ENCODE data around the gene STK24. TPM values are rescaled to one million over a fixed set of nuclear protein-coding genes. Genes with fewer than 3 reads are reported as not detected.
"Not testable (repeated sequence)": the region's sequence is repeated elsewhere in the genome, so short reads cannot be mapped to it uniquely, and the experiment has no call there.

Gene STK24
- total RNA-seq, 2 donors from 2014 or later: 212 to 231 TPM

DNA sequence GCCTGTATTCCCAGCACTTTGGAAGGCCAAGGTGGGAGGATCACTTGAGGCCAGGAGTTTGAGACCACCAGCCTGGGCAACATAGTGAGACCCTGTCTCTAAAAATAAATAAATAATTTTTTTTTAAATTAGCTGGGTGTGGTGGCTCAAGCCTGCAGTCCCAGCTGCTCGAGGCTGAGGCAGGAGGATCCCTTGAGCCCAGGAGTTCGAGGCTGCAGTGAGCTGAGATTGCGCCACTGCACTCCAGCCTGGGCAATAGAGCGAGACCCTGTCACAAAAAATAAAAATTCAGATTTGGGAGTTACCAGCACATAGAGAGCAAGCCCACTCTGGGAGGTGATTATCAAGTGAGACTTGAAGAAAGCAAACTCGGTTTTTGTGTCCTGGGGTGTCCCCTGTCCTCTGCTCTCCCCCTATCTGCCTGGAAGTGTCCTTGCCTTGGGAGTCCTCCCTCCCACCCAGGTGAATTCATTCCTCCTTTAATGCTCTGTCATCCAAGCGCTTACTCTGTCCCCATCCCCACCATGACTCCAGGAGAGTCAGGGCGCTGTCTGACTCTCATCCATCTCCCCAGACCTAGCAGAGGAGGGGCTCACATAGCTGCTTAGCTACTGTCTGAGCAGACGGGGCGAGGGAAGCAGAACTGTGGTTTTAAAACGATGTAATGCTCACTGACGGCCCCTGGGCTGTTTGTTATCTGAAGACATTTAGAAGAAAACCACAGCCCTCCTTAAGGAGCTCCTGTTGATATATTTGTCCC is 146.8 kb downstream of the STK24 start:
- Mint-ChIP-seq H3K27me3 (peaks cover 34% of the 10 kb centered on the region), H3K4me3 (no peak overlapping the region), H3K27ac (no peak overlapping the region), H3K36me3 (ENCODE audit: low read depth) (no peaks in the 10 kb centered on the region), H3K9me3 (no peaks in the 10 kb centered on the region), H3K4me1 (no peaks in the 10 kb centered on the region)
- ATAC-seq (replicated peaks): no peak

- H3K36me3 Mint-ChIP-seq (ENCODE audit: low read depth): no peaks in the 10 kb centered on the region
- peaks cover 34% of the 10 kb centered on the region for H3K27me3 Mint-ChIP-seq
- H3K4me1 Mint-ChIP-seq: no peaks in the 10 kb centered on the region
- H3K9me3 Mint-ChIP-seq: no peaks in the 10 kb centered on the region
- no peak overlapping the region for H3K4me3 Mint-ChIP-seq
- no peak for ATAC-seq (replicated peaks)
- H3K27ac Mint-ChIP-seq: no peak overlapping the region
Observed at GRCh38 chr13:98429531-98429930, 147.4 kb downstream of the STK24 start.

DNA sequence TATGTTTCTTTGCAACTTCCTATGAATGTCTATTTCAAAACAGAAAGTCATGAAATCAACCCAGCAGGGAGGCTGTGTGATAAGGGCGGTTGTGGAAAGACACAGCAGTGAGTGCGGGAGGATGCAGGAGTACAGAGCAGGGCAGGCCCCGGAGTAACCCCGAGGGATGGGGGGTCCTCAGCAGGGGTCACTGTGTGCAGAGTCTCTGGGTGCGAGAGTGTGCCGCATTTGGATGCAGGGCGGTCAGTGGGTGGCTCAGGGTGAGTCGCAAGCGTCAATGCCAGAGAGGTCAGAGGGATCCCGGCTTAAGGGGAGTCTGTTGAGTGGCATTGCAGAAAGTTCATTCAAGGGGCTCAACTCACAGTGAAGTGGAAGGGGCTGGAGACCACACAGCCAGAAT is 147.8 kb downstream of the STK24 start:
- ATAC-seq (replicated peaks): no peak
- Mint-ChIP-seq H3K4me3 (no peak overlapping the region), H3K9me3 (no peaks in the 10 kb centered on the region), H3K27me3 (peaks cover 34% of the 10 kb centered on the region), H3K27ac (no peak overlapping the region), H3K36me3 (ENCODE audit: low read depth) (no peaks in the 10 kb centered on the region), H3K4me1 (no peaks in the 10 kb centered on the region)

GRCh38 chr13:98428256-98428966 is 148.5 kb downstream of the STK24 start:
- Mint-ChIP-seq H3K27me3 (peaks cover 39% of the 10 kb centered on the region), H3K4me3 (no peak overlapping the region), H3K9me3 (no peaks in the 10 kb centered on the region), H3K27ac (no peak overlapping the region), H3K36me3 (ENCODE audit: low read depth) (no peaks in the 10 kb centered on the region), H3K4me1 (no peaks in the 10 kb centered on the region)
- no peak for ATAC-seq (replicated peaks)

DNA sequence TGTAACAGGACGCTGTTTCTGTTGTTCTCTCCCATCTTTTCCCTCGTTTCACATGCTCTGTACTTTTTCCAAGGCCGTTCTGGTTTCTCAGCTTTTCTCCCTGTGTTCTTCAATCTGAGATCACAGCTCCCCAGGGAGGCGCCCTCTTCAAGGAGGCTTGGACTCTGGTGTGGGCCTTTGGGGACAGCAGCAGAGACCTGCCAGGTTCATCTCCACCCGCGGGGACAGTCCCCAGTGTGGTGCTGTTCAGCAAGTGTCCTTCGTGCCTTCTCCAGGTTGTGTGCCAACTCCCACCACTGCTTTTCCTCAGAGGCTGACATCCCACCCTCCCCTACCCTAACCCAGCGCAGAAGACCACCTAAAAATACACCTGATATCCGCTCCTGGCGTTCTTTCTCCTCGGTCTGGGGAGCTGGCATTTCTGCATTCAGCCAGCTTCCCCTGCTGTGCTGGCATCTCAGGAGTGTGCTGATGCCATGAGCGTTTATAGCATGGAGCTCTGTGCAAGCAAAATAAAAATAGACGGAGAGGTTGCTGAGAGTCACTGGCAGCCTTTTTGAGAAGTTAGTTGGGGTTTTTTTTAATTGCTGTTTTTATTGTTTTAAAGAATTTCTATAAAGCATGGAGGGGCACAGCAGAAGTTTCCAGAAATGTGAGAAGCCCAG is 149.4 kb downstream of the STK24 start:
- Mint-ChIP-seq H3K9me3 (no peaks in the 10 kb centered on the region), H3K27ac (no peak overlapping the region), H3K27me3 (peaks cover 37% of the 10 kb centered on the region), H3K4me3 (no peak overlapping the region), H3K4me1 (no peaks in the 10 kb centered on the region), H3K36me3 (ENCODE audit: low read depth) (no peaks in the 10 kb centered on the region)
- ATAC-seq (replicated peaks): no peak

DNA sequence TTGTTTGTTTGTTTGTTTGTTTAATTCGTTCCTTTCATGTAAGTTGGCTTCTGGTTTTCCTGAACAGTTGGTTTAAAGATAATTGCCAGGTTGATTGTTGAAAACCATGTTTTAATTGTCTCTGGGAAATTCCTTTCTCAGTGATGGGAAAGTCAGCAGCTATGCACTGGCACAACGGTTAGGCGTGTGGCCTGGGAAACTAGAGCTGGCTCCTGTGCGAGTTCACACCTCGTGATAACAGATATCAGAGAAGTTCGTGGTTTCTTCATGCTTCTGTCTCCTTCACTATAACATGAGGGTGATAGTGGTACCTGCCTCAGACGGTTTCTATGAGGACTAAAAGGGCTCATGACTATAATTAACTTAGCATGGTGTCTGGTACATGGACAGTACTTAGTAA is 153.5 kb downstream of the STK24 start:
- Mint-ChIP-seq H3K36me3 (ENCODE audit: low read depth) (no peaks in the 10 kb centered on the region), H3K27ac (no peak overlapping the region), H3K27me3 (peaks cover 31% of the 10 kb centered on the region), H3K9me3 (no peaks in the 10 kb centered on the region), H3K4me3 (no peak overlapping the region), H3K4me1 (no peaks in the 10 kb centered on the region)
- no peak for ATAC-seq (replicated peaks)

GRCh38 chr13:98422046-98422445 is 154.9 kb downstream of the STK24 start:
- Mint-ChIP-seq H3K27ac (no peak overlapping the region), H3K36me3 (ENCODE audit: low read depth) (no peaks in the 10 kb centered on the region), H3K4me1 (no peaks in the 10 kb centered on the region), H3K9me3 (peaks cover 2% of the 10 kb centered on the region), H3K27me3 (peaks cover 28% of the 10 kb centered on the region), H3K4me3 (no peak overlapping the region)
- no peak for ATAC-seq (replicated peaks)

DNA sequence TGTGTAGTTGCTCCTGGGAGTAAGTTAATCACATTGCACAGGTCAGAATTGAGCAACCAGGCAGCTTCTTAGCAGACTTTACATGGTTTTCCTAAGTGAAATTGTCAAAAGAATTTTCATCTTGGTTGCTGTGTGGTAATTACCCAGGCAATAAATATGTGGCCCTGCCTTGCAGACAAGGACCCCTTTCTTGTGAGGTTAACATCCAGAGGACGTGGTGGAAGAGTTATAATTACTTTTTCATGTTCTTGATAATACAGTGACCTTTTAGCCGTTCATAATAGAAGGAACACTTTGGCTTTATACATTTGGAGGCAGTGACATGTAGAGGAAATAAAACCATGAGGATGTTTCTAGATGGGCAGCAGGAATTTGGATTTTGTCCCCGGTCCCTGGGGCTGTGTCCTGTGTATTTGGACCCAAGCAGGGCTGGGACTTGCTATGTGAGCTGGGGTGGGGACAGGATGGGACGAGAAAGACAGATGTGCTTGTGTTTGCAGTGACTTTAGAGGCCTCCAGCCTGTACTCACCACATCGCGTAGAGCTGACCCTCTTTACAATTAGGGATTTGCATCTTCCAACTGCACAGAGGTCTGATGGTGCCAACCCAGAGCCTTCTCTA is 156.2 kb downstream of the STK24 start:
- H3K9me3 Mint-ChIP-seq: peaks cover 5% of the 10 kb centered on the region
- H3K4me3 Mint-ChIP-seq: no peak overlapping the region
- H3K27me3 Mint-ChIP-seq: peaks cover 22% of the 10 kb centered on the region
- no peak overlapping the region for H3K27ac Mint-ChIP-seq
- H3K36me3 Mint-ChIP-seq (ENCODE audit: low read depth): no peaks in the 10 kb centered on the region
- no peak for ATAC-seq (replicated peaks)
- no peaks in the 10 kb centered on the region for H3K4me1 Mint-ChIP-seq

GRCh38 chr13:98419786-98420553 is 156.9 kb downstream of the STK24 start:
- no peak overlapping the region for H3K4me3 Mint-ChIP-seq
- H3K36me3 Mint-ChIP-seq (ENCODE audit: low read depth): no peaks in the 10 kb centered on the region
- H3K27ac Mint-ChIP-seq: no peak overlapping the region
- H3K4me1 Mint-ChIP-seq: no peaks in the 10 kb centered on the region
- peaks cover 25% of the 10 kb centered on the region for H3K27me3 Mint-ChIP-seq
- no peak for ATAC-seq (replicated peaks)
- peaks cover 5% of the 10 kb centered on the region for H3K9me3 Mint-ChIP-seq

GRCh38 chr13:98416408-98416807 is 160.5 kb downstream of the STK24 start:
- Mint-ChIP-seq H3K36me3 (ENCODE audit: low read depth) (no peaks in the 10 kb centered on the region), H3K27me3 (peaks cover 29% of the 10 kb centered on the region), H3K9me3 (peaks cover 5% of the 10 kb centered on the region), H3K4me3 (no peak overlapping the region), H3K4me1 (peaks cover 6% of the 10 kb centered on the region), H3K27ac (no peak overlapping the region)
- no peak for ATAC-seq (replicated peaks)

- no peak overlapping the region for H3K4me3 Mint-ChIP-seq
- ATAC-seq (replicated peaks): no peak
- peaks cover 32% of the 10 kb centered on the region for H3K27me3 Mint-ChIP-seq
- H3K36me3 Mint-ChIP-seq (ENCODE audit: low read depth): no peaks in the 10 kb centered on the region
- H3K27ac Mint-ChIP-seq: no peak overlapping the region
- H3K4me1 Mint-ChIP-seq: peaks cover 6% of the 10 kb centered on the region
- peaks cover 5% of the 10 kb centered on the region for H3K9me3 Mint-ChIP-seq
Observed at GRCh38 chr13:98415326-98416070, 161.4 kb downstream of the STK24 start.

DNA sequence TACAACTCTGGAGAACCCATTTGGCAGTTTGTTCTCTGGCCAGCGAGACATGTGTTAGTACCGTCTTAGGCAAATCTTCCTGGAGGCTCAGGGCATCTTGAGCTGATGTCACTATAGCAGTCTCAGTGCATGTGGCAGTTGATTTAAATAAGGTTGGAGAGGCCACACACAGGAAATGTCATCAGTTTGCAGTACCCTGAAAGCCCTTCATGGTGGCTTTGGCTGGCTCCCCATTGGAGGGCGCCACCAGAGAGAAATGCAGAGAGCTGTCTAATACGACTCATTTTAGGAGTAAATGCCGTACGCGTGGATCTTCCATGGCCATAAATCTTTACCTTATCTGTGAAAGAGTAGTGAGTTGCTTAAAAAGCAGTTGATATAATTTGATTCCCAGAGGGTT is 163.1 kb downstream of the STK24 start:
- peaks cover 27% of the 10 kb centered on the region for H3K27me3 Mint-ChIP-seq
- ATAC-seq (replicated peaks): no peak
- peaks cover 5% of the 10 kb centered on the region for H3K9me3 Mint-ChIP-seq
- no peak overlapping the region for H3K27ac Mint-ChIP-seq
- H3K36me3 Mint-ChIP-seq (ENCODE audit: low read depth): no peaks in the 10 kb centered on the region
- peaks cover 6% of the 10 kb centered on the region for H3K4me1 Mint-ChIP-seq
- no peak overlapping the region for H3K4me3 Mint-ChIP-seq

GRCh38 chr13:98413278-98413677 is 163.6 kb downstream of the STK24 start:
- not testable (repeated sequence) for ATAC-seq (replicated peaks); H3K4me1 Mint-ChIP-seq; H3K36me3 Mint-ChIP-seq (ENCODE audit: low read depth); H3K27ac Mint-ChIP-seq; H3K9me3 Mint-ChIP-seq; H3K4me3 Mint-ChIP-seq
- peaks cover 27% of the 10 kb centered on the region for H3K27me3 Mint-ChIP-seq

Data from activated T-helper 17 cell treated with anti-CD3 and anti-CD28 coated beads, Interleukin-2, amount 50 U/mL, for 72 hours (primary cell).